GM15510 (cell line): ENCODE measurements around the gene CHCHD3.

ENCODE experiments used
- POLR2A ChIP-seq: IDR thresholded peaks from 3 replicates; pipeline ENCODE4 v1.6.1; 2011; ENCODE audit warnings: borderline replicate concordance; ENCODE audit not compliant: insufficient read length; ENCODE audit errors: extremely low read depth

CHCHD3 gene

DNA sequence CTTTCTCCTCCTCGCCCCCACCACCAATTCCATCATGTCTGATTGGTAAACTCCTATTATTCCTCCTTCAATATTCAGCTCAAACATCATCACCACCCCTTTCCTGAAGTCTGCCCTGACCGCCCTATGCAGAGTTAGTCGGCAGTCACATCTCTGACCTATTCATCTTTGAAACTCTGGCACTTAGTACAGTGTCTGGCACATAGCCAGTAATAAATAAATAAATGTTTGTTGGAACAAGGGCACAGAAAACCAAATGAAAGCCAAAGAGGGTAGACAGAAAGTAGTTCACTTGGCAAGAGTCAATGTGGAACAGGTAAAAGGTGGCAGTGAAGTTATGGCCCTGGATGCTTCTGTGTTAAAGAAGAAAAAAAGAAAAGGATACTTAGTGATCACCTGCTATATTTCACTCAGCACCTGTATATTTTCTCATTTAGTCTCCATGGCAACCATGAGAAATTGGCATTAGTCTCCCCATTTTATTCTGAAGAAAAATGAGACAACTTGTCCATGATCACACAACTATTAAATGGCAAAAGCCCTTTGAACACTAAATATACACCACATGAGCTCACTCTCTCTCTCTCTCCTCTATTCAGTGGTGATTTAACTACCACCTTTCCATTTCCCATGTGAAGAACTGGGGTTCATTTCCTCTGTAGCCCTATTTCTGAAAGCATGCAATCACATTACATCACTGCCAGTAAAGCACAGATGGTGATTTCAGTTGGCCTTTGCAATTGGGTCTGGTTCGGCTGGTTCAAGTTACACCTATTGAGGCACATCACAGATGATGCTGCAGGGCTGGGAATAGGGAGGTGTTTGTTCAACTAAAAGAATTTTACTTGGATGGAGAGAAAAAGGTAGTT is 25.3 kb downstream of the CHCHD3 start:
- no peak for TF ChIP-seq POLR2A

DNA sequence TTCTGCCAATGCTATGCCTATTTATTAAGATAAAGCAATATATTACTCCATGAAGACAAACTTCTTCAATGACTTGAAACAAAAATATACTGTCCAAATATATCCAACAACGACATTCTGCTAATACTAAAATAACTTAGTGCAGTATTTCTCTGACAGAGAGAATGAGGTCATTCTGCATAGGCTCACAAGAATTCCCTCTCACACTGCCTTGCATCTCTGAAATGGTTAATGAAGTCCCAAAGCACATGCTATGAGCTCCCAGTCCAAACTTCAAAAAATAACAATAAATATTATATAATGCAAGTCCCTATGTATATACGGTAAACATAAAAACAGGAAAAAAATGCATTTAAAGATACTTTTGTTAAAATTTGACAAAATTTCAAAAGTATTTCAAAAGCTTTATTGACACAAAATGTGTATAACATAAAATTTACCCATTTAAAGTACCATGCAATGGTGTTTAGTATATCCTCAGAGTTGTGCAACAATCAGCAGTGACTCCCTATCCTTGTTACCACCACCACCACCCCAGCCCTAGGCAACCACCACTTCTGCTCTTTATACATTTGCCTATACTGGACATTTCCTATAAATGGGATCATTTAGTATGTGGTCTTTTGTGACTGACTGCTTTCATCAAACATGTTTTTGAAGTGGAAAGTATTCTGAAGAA is 27.6 kb downstream of the CHCHD3 start:
- no peak for TF ChIP-seq POLR2A

DNA sequence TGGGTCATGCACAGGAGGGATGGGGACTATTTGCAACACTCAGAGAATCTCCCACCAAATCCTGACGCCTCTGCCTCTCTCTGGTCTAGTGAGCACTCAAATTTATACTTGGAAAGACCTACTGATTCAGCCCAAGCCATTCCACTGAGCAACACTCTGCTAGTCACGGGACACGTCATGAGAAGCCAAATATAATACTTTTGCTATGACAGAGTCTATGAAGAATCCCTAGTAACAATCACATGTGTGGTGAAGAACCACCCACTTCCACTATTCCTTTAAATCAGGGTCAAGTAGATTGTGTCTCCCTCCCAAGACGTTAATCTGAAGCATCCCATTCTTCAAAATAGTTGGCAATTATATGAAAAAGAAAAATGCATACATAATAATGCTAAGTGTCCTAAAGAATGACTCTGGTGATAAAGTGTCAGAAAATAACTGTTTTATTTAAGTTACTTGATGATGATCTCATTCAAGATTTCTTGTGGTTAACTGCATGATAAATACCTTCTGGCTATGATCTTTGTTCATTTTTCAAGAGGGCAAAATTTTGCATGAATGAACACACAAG is 28.5 kb downstream of the CHCHD3 start:
- no peak for TF ChIP-seq POLR2A

DNA sequence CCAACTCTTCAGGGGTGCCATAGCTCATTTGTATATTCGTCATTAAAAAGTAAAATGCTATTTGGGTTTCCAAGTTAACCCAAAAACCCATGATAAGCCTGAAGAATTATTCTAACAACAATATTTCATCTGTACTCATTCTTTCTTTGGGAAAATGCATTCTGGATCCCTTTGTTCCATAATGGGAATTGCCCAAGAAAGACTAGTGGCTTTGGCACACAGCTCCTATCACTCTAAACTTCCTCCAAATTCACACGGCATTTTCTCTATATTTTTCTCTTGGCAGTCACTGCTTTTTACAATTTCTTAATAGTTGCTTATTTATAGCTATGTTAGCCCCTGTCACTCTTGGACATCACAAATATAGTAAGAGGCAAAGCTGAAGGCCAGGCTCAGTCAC is 29.1 kb downstream of the CHCHD3 start:
- TF ChIP-seq POLR2A: no peak

DNA sequence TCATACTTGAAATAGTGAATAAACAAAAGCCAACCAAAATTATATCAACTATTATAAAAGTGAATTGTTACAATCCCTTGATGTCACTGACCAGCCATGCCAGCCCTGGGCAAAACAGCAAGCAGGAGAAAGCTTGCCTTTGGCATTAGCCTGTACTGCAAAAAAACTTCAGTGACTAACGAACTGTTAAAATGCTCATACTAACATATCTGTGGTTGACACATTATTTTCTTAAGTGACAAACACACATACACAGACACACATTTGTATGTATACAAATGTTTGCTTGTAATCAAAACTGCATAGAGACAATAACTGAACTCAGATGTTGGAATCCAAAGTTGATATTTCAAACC is 29.5 kb downstream of the CHCHD3 start:
- TF ChIP-seq POLR2A: no peak

DNA sequence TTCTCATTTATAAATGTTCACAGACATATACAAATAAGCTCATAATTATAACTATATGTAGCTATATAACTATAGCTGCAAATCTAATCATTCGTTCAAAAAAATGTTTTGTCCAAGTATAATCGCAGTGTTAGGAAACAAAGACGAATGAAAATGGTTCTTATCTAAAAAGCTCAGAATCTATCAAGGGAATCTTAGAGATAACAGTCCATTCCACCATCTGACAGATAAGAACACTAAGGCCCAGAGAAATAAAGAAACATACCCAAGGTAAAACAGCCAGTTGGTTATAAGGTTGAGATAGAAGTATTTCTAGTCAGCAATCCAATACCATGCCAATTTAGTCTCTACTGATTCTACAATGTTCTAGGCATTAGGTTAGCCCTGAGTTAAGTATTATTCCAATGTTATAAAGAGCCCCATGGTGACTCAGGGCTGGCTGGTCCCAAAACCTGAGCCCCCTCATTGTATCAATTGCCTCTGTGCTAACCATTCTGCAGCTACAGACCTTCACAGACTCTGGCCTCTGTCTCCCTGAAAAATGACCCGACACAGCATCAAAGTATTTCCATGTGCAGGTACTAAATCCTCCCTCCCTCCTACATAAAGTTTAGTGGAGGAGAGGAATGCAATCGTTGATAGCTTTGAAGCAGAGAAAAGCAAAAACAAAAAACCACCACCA is 30.0 kb downstream of the CHCHD3 start:
- TF ChIP-seq POLR2A: no peak

DNA sequence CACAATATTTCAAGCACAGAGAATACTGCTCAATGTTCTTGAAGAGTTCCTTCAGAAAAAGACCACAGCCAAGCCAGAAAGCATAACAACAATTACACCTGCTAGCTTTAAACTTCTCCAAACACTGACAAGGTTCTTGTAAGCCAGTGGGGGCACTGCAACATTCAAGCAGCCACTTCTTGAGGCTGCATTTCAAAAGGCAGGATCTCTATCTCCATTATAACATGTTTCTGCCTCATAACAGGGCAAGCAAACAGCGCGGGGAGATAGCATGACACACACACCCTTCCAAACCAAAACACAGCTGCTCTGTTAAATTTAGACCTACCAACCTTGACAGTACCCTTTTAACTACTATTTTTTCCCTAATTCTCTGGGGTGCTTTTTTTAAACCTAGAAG is 30.8 kb downstream of the CHCHD3 start:
- no peak for TF ChIP-seq POLR2A

DNA sequence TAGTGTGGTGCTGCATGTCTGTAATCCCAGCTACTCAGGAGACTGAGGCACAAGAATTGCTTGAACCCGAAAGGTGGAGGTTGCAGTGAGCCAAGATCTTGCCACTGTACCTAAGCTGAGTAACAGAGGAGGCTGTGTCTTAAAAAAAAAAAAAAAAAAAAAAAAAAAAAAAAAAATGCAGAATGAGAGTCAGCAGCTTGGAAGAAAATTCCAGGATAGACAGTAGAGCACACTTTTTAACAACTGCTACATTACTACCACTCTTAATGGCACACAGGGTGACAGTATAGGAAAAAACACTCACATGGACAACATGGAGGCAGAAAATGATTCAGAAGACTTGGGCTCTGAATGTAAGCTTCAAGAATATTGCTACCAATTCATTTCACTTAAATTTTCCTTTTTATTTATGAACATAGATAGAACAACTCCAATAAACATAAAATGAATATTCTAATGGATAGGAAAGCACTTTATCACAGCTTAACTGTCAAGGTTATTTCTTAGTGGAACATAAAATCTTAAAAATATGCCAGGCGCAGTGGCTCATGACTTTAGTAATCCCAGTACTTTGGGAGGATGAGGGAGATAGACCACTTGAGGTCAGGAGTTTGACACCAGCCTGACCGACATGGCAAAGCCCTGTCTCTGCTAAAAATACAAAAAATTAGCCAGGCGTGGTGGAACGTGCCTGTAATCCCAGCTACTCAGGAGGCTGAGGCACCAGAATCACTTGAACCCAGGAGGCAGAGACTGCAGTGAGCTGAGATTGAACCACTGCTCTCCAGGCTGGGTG is 31.5 kb downstream of the CHCHD3 start:
- TF ChIP-seq POLR2A: no peak

DNA sequence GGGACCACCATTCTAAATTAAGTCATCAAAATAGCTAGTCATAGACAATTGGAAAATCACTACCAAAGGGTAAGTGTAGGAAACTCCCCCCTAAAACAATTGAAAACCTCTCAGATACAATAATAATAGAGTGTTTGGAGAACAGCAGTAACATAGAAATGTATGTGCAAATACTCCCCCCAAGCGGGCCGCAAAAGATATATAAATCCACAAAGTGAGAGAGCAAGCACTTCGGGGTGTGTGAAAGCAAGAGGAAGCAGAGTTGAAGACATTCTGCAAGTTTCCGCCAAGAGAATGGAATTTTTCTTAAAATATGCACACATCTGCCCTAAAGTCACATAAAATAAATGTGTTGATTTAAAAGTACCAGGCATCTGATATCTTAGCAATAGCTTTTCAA is 33.3 kb downstream of the CHCHD3 start:
- no peak for TF ChIP-seq POLR2A

DNA sequence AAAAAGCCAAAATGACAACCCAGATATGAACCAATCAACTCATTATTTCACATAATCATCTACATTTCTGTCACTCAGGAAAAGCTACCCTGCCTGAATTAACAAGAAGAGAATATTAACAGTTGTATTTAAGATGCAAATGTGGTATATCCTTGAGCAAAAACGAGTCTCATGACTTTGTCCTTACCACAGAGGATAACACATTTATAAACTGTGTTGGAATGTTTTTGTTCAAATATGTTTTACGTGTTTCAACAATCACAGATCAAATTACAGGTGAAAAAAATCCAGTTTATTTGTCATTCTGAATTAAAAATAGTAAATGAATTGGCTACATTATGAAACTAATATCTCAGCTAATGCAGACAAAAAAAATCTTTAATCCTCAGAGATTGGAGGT is 34.6 kb downstream of the CHCHD3 start:
- no peak for TF ChIP-seq POLR2A

DNA sequence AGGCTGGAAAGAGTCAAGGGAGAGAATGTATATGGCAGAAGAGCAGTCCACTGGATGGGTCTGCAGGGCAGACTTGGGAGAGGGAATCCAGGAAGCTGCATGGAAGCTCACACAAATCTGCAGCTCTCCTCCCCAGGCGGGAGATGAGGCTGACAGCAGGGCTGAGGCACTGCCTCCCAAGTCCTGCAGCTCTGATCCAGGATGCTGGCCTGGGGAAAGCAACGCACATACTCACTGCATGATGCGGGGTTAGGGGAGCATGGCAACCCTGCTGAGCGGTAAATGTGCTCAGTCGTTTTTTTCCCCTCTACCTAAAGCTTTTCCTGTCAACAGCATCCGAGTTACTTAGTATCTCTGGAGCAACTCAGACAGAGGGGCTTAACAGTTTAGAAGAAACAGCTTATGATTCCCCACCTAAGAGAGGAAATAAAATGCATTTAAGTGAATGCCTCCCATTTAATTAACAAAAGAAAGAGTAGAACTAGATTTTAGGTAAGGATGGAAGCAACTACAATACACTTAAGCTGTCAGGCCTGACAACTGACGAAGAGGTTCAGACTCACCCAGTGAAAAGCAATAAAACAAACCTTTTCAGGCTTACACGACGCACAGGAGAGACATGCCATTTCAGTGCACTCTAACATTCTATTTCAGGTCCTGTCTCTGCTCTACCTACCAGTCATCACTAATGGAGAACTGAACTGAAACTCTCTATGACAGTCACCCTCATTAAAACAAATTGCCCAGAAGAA is 37.0 kb downstream of the CHCHD3 start:
- no peak for TF ChIP-seq POLR2A

DNA sequence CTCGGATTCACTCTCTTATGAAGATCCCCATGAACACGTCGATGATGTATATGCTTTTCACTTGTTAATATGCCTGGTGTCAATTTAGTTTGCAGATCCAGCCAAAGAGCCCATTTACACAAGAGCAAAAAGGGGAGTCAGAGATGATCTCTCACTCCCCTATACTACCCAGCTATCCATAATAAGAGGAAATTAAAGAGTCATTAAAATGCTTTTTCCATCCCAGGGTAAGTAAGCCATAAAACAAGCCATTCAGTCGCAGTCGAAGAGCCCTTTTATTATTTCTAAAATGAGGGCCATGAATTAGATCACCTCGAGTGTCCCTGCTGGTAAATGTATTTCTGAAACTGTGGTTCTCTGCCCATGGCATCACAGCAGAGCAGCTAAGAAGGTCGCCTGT is 41.2 kb downstream of the CHCHD3 start:
- TF ChIP-seq POLR2A: no peak

DNA sequence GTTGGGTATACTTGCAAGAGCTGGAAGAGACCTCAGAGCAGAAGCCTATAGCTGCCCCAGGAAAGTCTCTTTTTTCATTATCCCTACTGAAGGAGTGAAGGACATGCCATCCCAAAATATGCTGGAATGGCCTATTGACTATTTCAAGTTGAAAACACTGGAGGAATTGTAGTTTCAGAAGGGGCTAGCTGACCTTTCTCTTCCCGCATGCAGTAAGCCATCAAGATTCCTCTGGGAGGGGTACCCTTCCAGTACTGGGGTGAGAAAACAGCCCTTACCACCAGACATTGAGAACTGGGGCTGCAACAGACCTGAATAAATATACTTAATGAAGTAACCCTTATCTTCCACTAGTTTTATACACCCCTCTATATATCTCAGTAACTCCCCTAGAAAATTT is 41.7 kb downstream of the CHCHD3 start:
- TF ChIP-seq POLR2A: no peak

DNA sequence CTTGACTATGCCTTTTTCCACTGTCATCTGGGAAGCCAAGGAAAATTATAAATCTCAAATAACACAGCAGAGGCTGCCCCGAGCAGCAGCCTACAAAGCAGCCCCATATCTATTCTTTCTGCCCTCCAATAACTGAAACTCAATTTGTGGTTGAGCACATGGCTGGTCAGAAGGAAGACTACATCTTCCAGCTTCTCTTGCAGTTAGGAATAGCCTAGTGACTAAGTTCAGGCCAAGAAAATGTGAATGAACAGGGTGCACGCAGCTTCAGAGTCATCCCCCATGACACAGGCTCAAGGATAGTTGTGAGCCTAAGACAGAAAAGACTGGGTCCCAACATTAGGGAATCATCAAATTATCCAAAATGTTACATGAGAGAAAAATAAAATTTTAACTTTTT is 42.3 kb downstream of the CHCHD3 start:
- no peak for TF ChIP-seq POLR2A
